Lower leg skin (tissue), 4 donors: ENCODE measurements around the gene OBSCN. TPM values are rescaled to one million over a fixed set of nuclear protein-coding genes. Genes with fewer than 3 reads are reported as not detected.

Source experiments
- DNase-seq, 2 donors: peaks; one replicate each; pipeline ENCODE4 v3.0.0-alpha.2; 2019; ENCODE audit warnings: low spot score in 2 of 2
- H3K4me3 ChIP-seq: fragments of 200-600 bp; sonication (generic); 2 replicates; pipeline ENCODE4 v1.5.1; 2017; ENCODE audit warnings: mild to moderate bottlenecking, low read depth; ENCODE audit not compliant: poor library complexity, severe bottlenecking
- POLR2A ChIP-seq, 2 donors: fragments of 450-650 bp; IDR thresholded peaks; one replicate each; pipeline ENCODE4 v1.6.1; 2016 to 2017; ENCODE audit warnings: antibody characterized with exemption in 2 of 2, mild to moderate bottlenecking in 1 of 2, moderate library complexity in 1 of 2
- WGBS, 2 donors: methylation state at CpG; one replicate each; pipeline ENCODE4 v1.1.5; 2018; 5-methylcytosine and 5-hydroxymethylcytosine counted together
- intact Hi-C: fragments of 100-400 bp; cut with DNase I; formaldehyde crosslinking; loops from one replicate; pipeline ENCODE4 v1.15.0; 2023; ENCODE audit warnings: low total_unique reads
- total RNA-seq, 4 donors: library from RNA; depleted of rRNA; stranded (reverse); fragments of >200 nt; gene quantifications; one replicate each; pipeline ENCODE4 v1.1.0, GENCODE V29; 2016
- TF ChIP-seq, protein P1 (sequence below), 3 donors: fragments of 450-650 bp; IDR thresholded peaks; one replicate each; pipeline ENCODE4 v1.5.1; 2016; ENCODE audit warnings: antibody characterized with exemption in 3 of 3, mild to moderate bottlenecking in 3 of 3, moderate library complexity in 2 of 3

The OBSCN gene
- total RNA-seq, 4 donors from 2014 or later: 7.4 to 39.2 (median 18.5) TPM

DNA sequence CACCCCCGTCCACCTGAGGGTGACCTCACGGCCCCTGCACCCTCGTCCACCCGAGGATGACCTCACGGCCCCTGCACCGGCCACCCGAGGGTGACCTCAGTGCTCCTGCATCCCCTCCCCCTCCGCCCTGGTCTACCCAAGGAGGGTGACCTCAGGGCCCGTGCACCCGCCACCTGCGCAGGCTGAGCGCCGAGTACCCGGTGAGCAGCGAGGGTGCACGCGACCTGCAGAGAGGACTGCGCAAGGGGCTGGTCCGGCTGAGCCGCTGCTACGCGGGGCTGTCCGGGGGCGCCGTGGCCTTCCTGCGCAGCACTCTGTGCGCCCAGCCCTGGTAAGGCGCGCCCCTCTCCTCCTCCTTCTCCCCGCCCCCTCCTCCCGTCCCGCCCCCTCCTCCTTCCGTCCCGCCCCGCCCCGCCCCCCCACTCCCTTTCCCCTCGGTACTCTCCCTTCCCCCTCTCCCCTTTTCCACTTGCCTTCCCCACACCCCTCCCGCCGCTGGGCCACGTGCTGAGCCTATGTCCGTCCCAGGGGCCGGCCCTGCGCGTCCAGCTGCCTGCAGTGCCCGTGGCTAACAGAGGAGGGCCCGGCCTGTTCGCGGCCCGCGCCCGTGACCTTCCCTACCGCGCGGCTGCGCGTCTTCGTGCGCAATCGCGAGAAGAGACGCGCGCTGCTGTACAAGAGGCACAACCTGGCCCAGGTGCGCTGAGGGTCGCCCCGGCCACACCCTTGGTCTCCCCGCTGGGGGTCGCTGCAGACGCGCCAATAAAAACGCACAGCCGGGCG lies 170.4 kb downstream of the OBSCN start:
- intact Hi-C loops: no loop called here
- 11 to 24% methylated on average over 18 to 33 of the region's 73 CpGs for WGBS, 2 donors

DNA sequence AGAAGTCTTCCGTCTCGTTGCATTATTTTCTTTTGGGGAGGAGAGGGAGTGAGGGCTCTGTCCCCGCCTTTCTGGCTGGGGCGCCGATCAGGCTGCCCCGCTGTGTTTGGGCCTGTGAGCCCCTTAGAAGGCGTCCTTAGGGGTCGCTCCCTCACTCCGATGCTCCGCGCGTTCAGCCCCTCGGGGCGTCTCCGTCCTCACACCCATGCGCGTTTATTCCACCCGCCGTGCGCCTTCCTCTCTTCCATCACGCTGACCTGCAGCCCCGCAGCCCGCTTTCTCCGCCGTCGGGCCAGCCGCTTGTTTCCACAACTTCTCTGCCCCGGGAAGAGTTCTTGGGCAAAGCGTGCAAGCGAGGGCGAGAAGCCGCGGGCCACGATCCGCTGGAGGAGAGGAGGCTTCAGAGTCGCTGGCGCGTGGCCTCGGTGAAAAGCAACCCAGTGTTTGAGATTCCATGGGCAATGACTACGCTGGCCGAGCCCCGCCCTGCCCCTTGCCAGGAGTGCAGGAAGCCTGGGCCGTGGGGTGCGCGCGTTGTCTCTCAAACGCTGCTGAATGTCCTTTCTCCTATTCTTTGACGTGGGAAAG lies 171.1 kb downstream of the OBSCN start:
- WGBS, 2 donors: 2 to 7% methylated on average over 46 to 48 of the region's 48 CpGs
- H3K4me3 ChIP-seq: peak overlapping the region; percentile 58
- intact Hi-C loops: no loop called here
- DNase-seq: peak in 1 of 2 donors; percentile 88
- TF ChIP-seq POLR2A (IDR thresholded peaks at IDR 0.05): no peak
- TF ChIP-seq, protein P1, sequence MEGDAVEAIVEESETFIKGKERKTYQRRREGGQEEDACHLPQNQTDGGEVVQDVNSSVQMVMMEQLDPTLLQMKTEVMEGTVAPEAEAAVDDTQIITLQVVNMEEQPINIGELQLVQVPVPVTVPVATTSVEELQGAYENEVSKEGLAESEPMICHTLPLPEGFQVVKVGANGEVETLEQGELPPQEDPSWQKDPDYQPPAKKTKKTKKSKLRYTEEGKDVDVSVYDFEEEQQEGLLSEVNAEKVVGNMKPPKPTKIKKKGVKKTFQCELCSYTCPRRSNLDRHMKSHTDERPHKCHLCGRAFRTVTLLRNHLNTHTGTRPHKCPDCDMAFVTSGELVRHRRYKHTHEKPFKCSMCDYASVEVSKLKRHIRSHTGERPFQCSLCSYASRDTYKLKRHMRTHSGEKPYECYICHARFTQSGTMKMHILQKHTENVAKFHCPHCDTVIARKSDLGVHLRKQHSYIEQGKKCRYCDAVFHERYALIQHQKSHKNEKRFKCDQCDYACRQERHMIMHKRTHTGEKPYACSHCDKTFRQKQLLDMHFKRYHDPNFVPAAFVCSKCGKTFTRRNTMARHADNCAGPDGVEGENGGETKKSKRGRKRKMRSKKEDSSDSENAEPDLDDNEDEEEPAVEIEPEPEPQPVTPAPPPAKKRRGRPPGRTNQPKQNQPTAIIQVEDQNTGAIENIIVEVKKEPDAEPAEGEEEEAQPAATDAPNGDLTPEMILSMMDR (IDR thresholded peaks at IDR 0.05): no peak

More for the DNA sequence above, 170.4 kb downstream of the OBSCN start:
- DNase-seq: peak; percentile 44 to 93
- no peak for TF ChIP-seq POLR2A (IDR thresholded peaks at IDR 0.05)
- TF ChIP-seq, protein P1 (IDR thresholded peaks at IDR 0.05): no peak
- peak overlapping the region; percentile 58 for H3K4me3 ChIP-seq

DNA sequence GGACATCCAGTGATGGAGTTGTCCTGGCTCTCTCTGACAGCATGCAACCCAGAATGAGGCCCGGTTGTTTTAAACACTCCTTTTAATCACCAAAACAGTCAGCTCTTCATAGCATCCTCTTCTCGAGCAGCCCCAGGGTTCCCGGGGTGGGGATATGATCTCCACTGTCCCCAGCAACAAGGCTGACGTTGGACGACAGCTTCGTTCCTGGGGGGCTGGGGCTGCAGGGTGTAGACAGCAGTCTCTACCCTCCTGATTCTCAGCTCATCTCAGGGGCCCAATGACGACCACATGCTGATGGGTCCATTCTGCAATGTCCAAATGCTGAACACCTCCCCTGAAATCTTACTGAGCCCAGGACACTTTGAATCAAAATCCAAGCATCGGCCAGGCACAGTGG lies 171.8 kb downstream of the OBSCN start:
- TF ChIP-seq, protein P1 (IDR thresholded peaks at IDR 0.05): no peak
- TF ChIP-seq POLR2A (IDR thresholded peaks at IDR 0.05): no peak
- intact Hi-C loops: no loop called here
- H3K4me3 ChIP-seq: no peak overlapping the region
- peak in 1 of 2 donors; percentile 78 for DNase-seq
- WGBS, 2 donors: 87 to 90% methylated on average over 8 of the region's 8 CpGs

DNA sequence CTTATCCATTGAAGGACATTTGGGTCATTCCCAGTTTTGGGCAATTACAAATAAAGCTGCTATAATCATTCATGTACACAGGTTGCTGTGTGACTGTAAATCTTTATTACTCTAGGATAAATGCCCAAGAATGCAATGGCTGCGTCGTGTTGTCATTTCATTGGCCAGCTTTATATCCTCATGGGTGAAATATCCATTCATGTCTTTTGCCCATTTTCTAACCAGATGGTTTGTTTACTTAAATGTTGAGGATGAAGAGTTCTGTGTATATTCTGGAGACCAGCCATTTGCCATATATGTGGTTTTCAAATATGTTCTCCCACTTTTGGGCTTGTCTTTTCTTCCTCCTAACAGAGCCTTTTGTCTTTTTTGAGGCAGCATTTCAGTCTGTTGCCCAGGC lies 173.5 kb downstream of the OBSCN start:
- whole genome bisulfite sequencing, 2 donors: 84 to 86% methylated on average over 2 of the region's 2 CpGs
- TF ChIP-seq POLR2A (IDR thresholded peaks at IDR 0.05): no peak
- DNase-seq: no peak
- intact Hi-C loops: no loop called here
- H3K4me3 ChIP-seq: no peak overlapping the region

DNA sequence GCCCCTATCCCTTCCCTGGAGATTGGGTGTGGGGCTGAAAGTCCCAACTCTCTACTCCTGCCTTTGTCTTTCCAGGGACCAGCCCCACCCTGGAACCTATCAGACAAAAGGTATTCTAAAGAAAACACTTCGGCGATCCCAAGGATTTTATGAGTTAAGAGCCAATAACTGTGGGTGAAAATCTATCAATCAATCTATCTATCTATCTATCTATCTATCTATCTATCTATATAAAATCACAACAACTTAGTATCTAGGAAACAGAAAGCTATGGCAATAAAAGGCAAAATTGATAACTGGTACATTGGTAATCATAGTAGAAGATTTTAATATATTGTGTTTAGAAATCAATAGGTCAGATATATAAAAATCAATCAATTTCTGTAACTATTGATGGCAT lies 175.9 kb downstream of the OBSCN start:
- WGBS, 2 donors: 88 to 92% methylated on average over 2 of the region's 2 CpGs

DNA sequence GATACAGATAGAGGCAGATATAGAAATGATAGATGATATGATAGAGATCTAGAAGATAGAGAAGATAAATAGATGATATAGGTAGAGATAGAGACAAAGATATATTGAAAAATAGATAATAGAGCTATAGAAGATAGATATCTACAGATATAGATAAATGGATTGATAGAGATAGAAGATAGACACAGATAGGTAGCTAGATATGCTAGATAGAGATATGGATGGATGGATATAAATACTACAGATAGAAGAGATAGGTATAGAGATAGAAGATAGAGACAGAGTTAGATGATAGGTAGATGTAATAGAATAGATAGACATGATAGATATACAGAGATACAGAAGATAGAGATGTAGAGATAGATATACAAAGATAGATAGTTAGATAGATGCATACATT lies 177.4 kb downstream of the OBSCN start:
- no peak for DNase-seq
- H3K4me3 ChIP-seq: no peak overlapping the region
- intact Hi-C loops: no loop called here
- TF ChIP-seq POLR2A (IDR thresholded peaks at IDR 0.05): no peak
- TF ChIP-seq, protein P1 (IDR thresholded peaks at IDR 0.05): no peak

More for the DNA sequence above, 175.9 kb downstream of the OBSCN start:
- DNase-seq: no peak
- intact Hi-C loops: no loop called here
- no peak for TF ChIP-seq POLR2A (IDR thresholded peaks at IDR 0.05)
- TF ChIP-seq, protein P1 (IDR thresholded peaks at IDR 0.05): no peak
- no peak overlapping the region for H3K4me3 ChIP-seq
